Measurements from ENCODE around the gene RBM47.

- TF ChIP-seq PTRF (tag; IDR thresholded peaks at IDR 0.05) (no peak), REST (IDR thresholded peaks at IDR 0.05; ENCODE audit: borderline replicate concordance) (no peak), REST (CRISPR knock-in tag; IDR thresholded peaks at IDR 0.05; ENCODE audit: low read depth) (no peak), CTCF (IDR thresholded peaks at IDR 0.05 in 2 of 3, conservative IDR thresholded peaks at IDR 0.05 in 1 of 3; ENCODE audit: insufficient read depth in 2 of 3, low read depth in 1 of 3, low read length in 3 of 3) (no peak)
These were observed 93.6 kb downstream of the RBM47 start for GRCh38 chr4:40536032-40536431.
